OCI-LY3 (cell line): ENCODE results near the gene RNPEPL1.

Experiments used
- CTCF ChIP-seq: fragments of 200-600, 300-600 bp; sonication (generic); IDR thresholded peaks from 2 replicates; pipeline ENCODE4 v1.5.1; 2014; ENCODE audit warnings: antibody characterized with exemption, low read length, low read depth
- EZH2phosphoT487 ChIP-seq: fragments of 200-600 bp; shearing (Covaris generic); IDR thresholded peaks from 2 replicates; pipeline ENCODE4 v1.6.1; 2018; ENCODE audit warnings: antibody characterized with exemption, mixed run types, low read depth

- TF ChIP-seq CTCF (no peak), EZH2phosphoT487 (no peak)
Measured at GRCh38 chr2:240572141-240573031, 4.1 kb downstream of the RNPEPL1 start.
